Epithelial cell of proximal tubule (primary cell): Measurements from ENCODE around the gene LRRC42. TPM values are rescaled to one million over a fixed set of nuclear protein-coding genes. Genes with fewer than 3 reads are reported as not detected.

ENCODE experiments used
- DNase-seq: peaks from one replicate; pipeline ENCODE4 v3.0.0-alpha.2; 2011; ENCODE audit warnings: low read depth
- H3K4me3 ChIP-seq: 2 replicates; pipeline ENCODE4 v1.5.1; 2011; ENCODE audit warnings: low read depth, mild to moderate bottlenecking, low read length
- total RNA-seq: library from RNA; depleted of rRNA; stranded (reverse); fragments of >200 nt; gene quantifications from 2 replicates; pipeline ENCODE4 v1.2.3, GENCODE V29; 2015
- TF ChIP-seq, protein P1 (sequence below): conservative IDR thresholded peaks from 2 replicates; pipeline ENCODE4 v1.5.1; 2012; ENCODE audit warnings: low read depth, mild to moderate bottlenecking, low read length

LRRC42 gene
- total RNA-seq, 1 donor from 2014 or later: 46.7 TPM

DNA sequence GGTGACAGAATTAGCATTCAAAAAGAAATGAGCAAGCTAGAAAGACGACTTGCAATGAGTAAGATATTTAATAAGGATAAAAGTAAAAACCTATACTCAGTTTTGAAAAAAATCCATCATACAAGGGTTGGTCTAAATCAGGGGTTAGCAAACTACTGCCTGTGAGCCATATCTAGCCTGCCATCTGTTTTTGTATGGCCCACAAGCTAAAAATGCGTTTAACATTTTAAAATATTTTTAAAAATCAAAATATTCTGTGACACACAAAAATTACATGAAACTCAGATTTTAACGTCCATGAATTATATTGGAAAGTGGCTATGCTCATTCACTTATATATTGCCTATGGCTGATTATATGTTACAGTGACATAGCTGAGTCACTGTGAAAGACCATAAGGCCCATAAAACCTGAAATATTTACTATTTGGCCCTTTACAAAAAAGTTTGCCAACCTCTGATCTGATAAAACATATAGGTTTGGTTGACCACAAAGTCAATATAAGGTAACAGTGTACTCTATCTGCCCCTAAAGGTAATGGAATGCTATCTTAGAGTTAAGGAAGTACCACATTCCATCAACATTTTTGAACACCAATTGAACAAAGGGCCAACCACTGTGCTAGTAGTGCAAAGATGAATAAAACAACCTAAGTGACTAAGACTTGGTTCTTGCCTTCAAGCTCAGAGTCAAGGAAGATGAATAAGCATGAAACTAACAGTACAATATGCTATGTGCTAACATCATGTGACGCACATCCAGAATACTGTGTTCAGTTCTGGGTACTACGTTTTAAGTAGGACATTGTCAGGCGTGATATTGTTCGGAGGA is 3.8 kb upstream of the LRRC42 start:
- no peak overlapping the region for H3K4me3 ChIP-seq
- DNase-seq: no peak
- TF ChIP-seq, protein P1, sequence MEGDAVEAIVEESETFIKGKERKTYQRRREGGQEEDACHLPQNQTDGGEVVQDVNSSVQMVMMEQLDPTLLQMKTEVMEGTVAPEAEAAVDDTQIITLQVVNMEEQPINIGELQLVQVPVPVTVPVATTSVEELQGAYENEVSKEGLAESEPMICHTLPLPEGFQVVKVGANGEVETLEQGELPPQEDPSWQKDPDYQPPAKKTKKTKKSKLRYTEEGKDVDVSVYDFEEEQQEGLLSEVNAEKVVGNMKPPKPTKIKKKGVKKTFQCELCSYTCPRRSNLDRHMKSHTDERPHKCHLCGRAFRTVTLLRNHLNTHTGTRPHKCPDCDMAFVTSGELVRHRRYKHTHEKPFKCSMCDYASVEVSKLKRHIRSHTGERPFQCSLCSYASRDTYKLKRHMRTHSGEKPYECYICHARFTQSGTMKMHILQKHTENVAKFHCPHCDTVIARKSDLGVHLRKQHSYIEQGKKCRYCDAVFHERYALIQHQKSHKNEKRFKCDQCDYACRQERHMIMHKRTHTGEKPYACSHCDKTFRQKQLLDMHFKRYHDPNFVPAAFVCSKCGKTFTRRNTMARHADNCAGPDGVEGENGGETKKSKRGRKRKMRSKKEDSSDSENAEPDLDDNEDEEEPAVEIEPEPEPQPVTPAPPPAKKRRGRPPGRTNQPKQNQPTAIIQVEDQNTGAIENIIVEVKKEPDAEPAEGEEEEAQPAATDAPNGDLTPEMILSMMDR: no peak

DNA sequence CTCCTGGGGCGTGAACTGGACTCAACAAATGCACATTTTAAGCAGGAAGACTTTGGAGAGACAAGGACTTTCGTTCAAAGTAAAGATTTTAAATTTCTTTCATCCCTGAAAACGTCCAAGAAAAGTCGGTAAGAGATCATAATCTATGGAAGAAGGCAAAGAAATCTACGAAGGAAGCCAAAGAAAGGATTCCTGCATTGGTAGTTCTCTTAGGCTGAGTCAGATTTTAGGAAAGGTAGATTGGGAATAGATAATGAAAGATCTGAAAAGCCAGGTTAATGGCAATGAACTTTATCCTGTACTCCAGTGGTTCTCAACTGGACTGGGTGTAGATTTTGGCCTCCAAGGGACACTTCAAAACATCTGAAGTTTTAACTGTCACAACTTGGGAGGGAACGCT is 3.1 kb upstream of the LRRC42 start:
- TF ChIP-seq, protein P1: no peak
- DNase-seq: no peak

DNA sequence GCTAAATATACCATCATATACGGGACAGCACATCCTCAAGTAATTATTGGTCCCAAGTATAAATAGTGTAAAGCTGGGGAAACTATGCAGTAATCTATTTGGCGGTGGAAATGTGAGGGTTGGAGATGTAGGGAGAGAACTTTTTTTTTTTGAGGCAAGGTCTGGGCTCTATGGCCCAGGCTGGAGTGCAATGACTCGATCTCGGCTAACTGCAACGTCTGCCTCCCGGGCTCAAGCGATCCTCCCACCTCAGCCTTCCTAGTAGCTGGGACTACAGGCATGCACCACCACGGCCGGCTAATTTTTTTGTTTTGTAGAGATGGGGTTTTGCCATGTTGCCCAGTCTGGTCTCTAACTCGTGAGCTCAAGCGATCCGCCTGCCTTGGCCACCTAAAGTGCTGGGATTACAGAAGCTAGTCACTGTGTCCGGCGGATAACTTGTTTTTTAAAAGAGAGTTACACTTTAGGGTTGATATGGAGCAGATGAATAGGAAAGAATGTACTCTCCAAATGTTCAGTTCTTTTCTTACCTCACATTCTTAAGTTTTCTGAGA is 2.6 kb upstream of the LRRC42 start:
- no peak overlapping the region for H3K4me3 ChIP-seq
- TF ChIP-seq, protein P1: no peak
- no peak for DNase-seq

More for the DNA sequence above, 3.1 kb upstream of the LRRC42 start:
- H3K4me3 ChIP-seq: no peak overlapping the region

DNA sequence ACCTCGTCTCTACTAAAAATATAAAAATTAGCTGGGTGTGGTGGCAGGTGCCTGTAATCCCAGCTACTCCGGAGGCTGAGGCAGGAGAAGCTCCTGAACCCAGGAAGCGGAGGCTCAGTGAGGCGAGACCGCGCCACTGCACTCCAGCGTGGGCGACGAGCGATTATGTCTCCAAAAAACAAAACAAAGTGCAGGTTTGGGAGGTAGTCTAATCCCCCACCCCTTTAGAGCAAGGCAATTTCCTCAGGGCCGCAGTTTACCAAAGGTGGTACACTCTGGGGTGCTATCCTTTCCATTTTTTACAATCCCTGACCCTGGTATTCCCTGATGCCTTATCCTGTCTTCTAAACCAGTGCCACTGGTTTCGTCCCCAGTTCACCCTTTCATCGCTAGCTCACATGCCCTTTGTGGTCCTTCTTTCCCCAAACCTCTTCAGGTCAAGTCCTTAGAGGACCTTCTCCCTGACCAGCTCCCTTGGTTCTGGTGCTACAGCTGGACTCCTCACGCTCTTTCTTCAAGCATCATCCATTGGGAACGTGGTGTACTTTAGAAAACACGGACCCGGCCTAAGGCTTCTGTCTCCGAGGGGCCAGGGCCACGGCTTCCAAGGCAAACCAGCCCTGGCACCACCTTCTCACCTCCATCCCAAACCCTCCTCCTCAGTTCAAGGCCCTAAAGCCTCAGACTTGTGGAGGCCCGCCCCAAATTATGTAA is 1.5 kb upstream of the LRRC42 start:
- peak overlapping the region; percentile 70 for H3K4me3 ChIP-seq
- DNase-seq: no peak
- TF ChIP-seq, protein P1: no peak

DNA sequence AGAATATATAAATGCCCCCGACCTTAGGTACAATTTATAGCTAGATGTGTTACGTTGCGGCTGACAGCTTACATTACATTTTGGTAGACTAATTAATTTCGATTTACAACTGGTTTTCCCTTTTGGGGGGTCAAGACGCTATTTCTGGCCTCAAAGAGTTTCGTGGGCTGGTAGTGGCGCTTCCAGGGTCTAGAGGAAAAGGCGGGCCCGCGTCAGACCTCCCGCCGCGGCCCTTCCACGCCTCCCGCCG is 1.0 kb upstream of the LRRC42 start:
- DNase-seq: no peak
- peak overlapping the region; percentile 70 for H3K4me3 ChIP-seq
- TF ChIP-seq, protein P1: no peak

DNA sequence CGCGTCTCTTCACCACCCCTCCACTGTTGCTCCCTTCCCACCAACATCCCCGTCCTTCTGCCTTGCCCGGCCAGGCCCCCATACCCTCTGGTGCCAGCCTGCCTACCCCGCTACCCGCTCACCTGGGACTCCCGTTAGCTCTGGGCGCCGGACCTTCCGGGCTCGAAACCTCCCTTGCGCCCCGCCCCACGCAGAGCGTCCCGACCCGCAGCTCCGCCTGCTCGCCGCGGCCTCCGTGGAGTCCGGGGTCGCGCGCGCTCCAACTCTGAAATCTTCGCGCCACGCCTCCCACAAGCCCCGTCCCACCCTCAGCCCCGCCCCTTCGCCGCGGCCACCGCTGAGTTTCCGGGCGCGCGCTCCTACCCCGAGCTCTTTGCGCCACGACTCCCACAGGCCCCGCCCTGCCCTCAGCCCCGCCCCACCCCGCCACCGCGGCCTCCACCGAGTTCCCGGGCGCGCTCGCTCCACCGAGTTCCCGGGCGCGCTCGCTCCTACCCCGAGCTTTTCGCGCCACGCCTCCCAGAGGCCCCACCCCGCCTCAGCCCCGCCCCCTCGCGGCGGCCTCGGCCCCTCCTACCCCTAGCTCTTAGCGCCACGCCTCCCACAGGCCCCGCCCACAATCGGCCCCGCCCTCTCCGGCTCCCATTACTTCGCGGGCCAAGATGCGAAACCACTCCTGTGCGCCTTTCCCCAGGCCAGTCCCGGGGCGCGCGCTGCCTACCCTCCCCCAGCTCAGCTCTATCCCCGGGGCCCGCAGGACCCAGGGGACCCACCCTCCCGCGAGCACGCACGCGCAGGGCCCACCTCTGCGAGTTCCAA is 508 bp upstream of the LRRC42 start, which contains the start of gene IFT25:
Gene IFT25 (minus strand): TSS at position 267 of the 819 bp plus-strand sequence. CDS start 5,617 bp downstream, outside the sequence.
- TF ChIP-seq, protein P1: no peak
- H3K4me3 ChIP-seq: peak within 1 kb of the TSS; percentile 76
- DNase-seq: peak; percentile 35
